Keratinocyte (primary cell): Measurements from ENCODE around the gene TMEM132E. TPM values are rescaled to one million over a fixed set of nuclear protein-coding genes. Genes with fewer than 3 reads are reported as not detected.

ENCODE experiments used
- DNase-seq: peaks from one replicate; pipeline ENCODE4 v3.0.0-alpha.2; 2011; ENCODE audit warnings: low read depth, missing footprints, low spot score
- FAIRE-seq: peaks from 2 replicates; lab custom pipeline; 2011; peaks lifted over from hg19 to GRCh38; lab: Jason Lieb, UNC
- H2AFZ ChIP-seq: 2 replicates; pipeline ENCODE4 v1.6.0; 2012; ENCODE audit warnings: low read length, control low read depth, inconsistent platforms; ENCODE audit not compliant: control insufficient read depth
- H3K27ac ChIP-seq: 2 replicates; pipeline ENCODE4 v1.5.1; 2011; ENCODE audit warnings: low read length; ENCODE audit not compliant: control insufficient read depth, insufficient read depth
- H3K27me3 ChIP-seq: 3 replicates; pipeline ENCODE4 v1.6.0; 2011; ENCODE audit warnings: low read length; ENCODE audit not compliant: control insufficient read depth, insufficient read depth; ENCODE audit errors: extremely low read depth
- H3K36me3 ChIP-seq, 2 experiments: 2 replicates in 1 of 2; 3 replicates in 1 of 2; pipeline ENCODE4 v1.5.1; 2011; ENCODE audit warnings: low read length in 2 of 2, mild to moderate bottlenecking in 1 of 2; ENCODE audit not compliant: control insufficient read depth in 2 of 2, insufficient read depth in 2 of 2; ENCODE audit errors: extremely low read depth in 1 of 2
- H3K4me1 ChIP-seq: 3 replicates; pipeline ENCODE4 v1.5.1; 2011; ENCODE audit warnings: low read length; ENCODE audit not compliant: control insufficient read depth, insufficient read depth; ENCODE audit errors: extremely low read depth
- H3K4me2 ChIP-seq: 3 replicates; pipeline ENCODE4 v1.6.0; 2011; ENCODE audit warnings: low read depth, low read length; ENCODE audit not compliant: control insufficient read depth, insufficient read depth; ENCODE audit errors: extremely low read depth
- H3K4me3 ChIP-seq, 3 experiments: fragments of 200-600 bp in 1 of 3; sonication (generic) in 1 of 3; 2 replicates in 2 of 3; 3 replicates in 1 of 3; pipeline ENCODE4 v1.5.1; 2011 to 2016; ENCODE audit warnings: low read length in 3 of 3, mild to moderate bottlenecking in 3 of 3, control low read depth in 2 of 3, inconsistent platforms in 1 of 3, low read depth in 1 of 3, mixed read lengths in 1 of 3, mixed run types in 1 of 3, moderate library complexity in 1 of 3; ENCODE audit not compliant: control insufficient read depth in 2 of 3, insufficient read depth in 2 of 3; ENCODE audit errors: extremely low read depth in 1 of 3
- H3K79me2 ChIP-seq: 2 replicates; pipeline ENCODE4 v1.6.0; 2012; ENCODE audit warnings: low read length; ENCODE audit not compliant: control insufficient read depth, insufficient read depth
- H3K9ac ChIP-seq: 3 replicates; pipeline ENCODE4 v1.6.0; 2011; ENCODE audit warnings: low read length; ENCODE audit not compliant: control insufficient read depth, insufficient read depth; ENCODE audit errors: extremely low read depth
- H3K9me1 ChIP-seq: 3 replicates; pipeline ENCODE4 v1.6.0; 2011; ENCODE audit warnings: low read length; ENCODE audit not compliant: control insufficient read depth, insufficient read depth; ENCODE audit errors: extremely low read depth
- H3K9me3 ChIP-seq: 2 replicates; pipeline ENCODE4 v1.5.1; 2012; ENCODE audit warnings: low read depth, low read length; ENCODE audit not compliant: control insufficient read depth
- H4K20me1 ChIP-seq: 3 replicates; pipeline ENCODE4 v1.6.0; 2011; ENCODE audit warnings: low read length; ENCODE audit not compliant: control insufficient read depth, insufficient read depth; ENCODE audit errors: extremely low read depth
- EZH2 ChIP-seq: IDR thresholded peaks from one replicate; pipeline ENCODE4 v1.6.1; 2012; ENCODE audit warnings: inconsistent platforms, mild to moderate bottlenecking, low read length, moderate library complexity
- dilution Hi-C: fragments of 300-500 bp; cut with MboI; formaldehyde crosslinking; loops from one replicate; pipeline ENCODE4 v1.7.0; 2020; ENCODE audit warnings: low sequenced_read_pairs; ENCODE audit not compliant: extremely low pct_ligation_motif_present
- polyA plus RNA-seq, 5 experiments: library from polyadenylated mRNA; depleted of rRNA in 3 of 5; stranded (reverse) in 3 of 5; stranded (forward) in 1 of 5; unstranded in 1 of 5; fragments of >200 nt; gene quantifications; 1 replicate in 1 of 5; 2 replicates in 3 of 5; 3 replicates in 1 of 5; pipeline versions ENCODE4 v1.2.1 to v1.2.3, GENCODE V29; 2011 to 2012; ENCODE audit warnings: missing spikeins in 2 of 5, low read depth in 1 of 5, low replicate concordance in 1 of 5
- TF ChIP-seq, protein P1 (sequence below), 3 experiments: IDR thresholded peaks in 1 of 3; conservative IDR thresholded peaks in 1 of 3; optimal IDR thresholded peaks in 1 of 3; 2 replicates in 2 of 3; 3 replicates in 1 of 3; pipeline versions ENCODE3 to v1.5.1; 2011; ENCODE audit warnings: low read length in 3 of 3, mild to moderate bottlenecking in 3 of 3, moderate library complexity in 2 of 3, control low read depth in 1 of 3, inconsistent platforms in 1 of 3; ENCODE audit not compliant: insufficient read depth in 2 of 3; ENCODE audit errors: extremely low read depth in 1 of 3

The TMEM132E gene
- polyA plus RNA-seq, 1 donor (not counting 4 experiments of a cell fraction or from before 2014, with no cell fraction given): not detected

DNA sequence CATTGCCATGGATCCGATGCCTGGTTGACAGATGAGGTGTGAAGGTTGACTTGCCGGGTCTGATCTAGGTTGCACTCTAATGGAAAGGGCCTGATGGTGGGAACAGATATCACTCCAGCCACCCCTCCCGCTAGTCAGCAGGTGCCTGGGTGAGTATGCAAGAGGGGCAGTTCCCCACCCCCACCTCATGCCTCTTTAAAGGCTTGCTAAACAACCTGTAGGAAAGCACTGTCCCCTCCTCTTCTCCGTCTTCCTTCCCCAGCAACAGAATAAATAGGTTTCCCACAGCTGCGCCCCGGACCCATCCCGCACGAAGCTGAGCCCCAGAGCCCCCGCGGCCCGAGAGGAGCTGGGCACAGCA is 746 bp upstream of the TMEM132E start:
- dilution Hi-C loops: no loop called here
- Histone ChIP-seq H3K4me2 (no peak overlapping the region), H3K9me3 (no peaks in the 10 kb centered on the region), H3K4me1 (peaks cover 3% of the 10 kb centered on the region), H4K20me1 (no peaks in the 10 kb centered on the region), H3K27ac (no peak overlapping the region), H2AFZ (no peak overlapping the region), H3K36me3 (no peaks in the 10 kb centered on the region), H3K79me2 (no peaks in the 10 kb centered on the region), H3K9ac (no peak overlapping the region), H3K4me3 (no peak overlapping the region), H3K27me3 (peaks cover 70% of the 10 kb centered on the region), H3K9me1 (no peaks in the 10 kb centered on the region)
- DNase-seq (no peak), FAIRE-seq (no peak)
- TF ChIP-seq, protein P1, sequence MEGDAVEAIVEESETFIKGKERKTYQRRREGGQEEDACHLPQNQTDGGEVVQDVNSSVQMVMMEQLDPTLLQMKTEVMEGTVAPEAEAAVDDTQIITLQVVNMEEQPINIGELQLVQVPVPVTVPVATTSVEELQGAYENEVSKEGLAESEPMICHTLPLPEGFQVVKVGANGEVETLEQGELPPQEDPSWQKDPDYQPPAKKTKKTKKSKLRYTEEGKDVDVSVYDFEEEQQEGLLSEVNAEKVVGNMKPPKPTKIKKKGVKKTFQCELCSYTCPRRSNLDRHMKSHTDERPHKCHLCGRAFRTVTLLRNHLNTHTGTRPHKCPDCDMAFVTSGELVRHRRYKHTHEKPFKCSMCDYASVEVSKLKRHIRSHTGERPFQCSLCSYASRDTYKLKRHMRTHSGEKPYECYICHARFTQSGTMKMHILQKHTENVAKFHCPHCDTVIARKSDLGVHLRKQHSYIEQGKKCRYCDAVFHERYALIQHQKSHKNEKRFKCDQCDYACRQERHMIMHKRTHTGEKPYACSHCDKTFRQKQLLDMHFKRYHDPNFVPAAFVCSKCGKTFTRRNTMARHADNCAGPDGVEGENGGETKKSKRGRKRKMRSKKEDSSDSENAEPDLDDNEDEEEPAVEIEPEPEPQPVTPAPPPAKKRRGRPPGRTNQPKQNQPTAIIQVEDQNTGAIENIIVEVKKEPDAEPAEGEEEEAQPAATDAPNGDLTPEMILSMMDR (optimal IDR thresholded peaks at IDR 0.05 in 1 of 3, IDR thresholded peaks at IDR 0.05 in 1 of 3, conservative IDR thresholded peaks at IDR 0.05 in 1 of 3; ENCODE audit: extremely low read depth in 1 of 3, insufficient read depth in 2 of 3, low read length in 3 of 3): no peak
- TF ChIP-seq EZH2: no peak

GRCh38 chr17:34579979-34580684 is 750 bp downstream of the TMEM132E start:
- H3K9me1 ChIP-seq: no peaks in the 10 kb centered on the region
- H2AFZ ChIP-seq: no peak overlapping the region
- no peak for FAIRE-seq
- H4K20me1 ChIP-seq: no peaks in the 10 kb centered on the region
- H3K9me3 ChIP-seq: no peaks in the 10 kb centered on the region
- no peaks in the 10 kb centered on the region for H3K36me3 ChIP-seq
- H3K27ac ChIP-seq: no peak overlapping the region
- DNase-seq: no peak
- TF ChIP-seq EZH2: peak; percentile 13
- TF ChIP-seq, protein P1 (optimal IDR thresholded peaks at IDR 0.05 in 1 of 3, IDR thresholded peaks at IDR 0.05 in 1 of 3, conservative IDR thresholded peaks at IDR 0.05 in 1 of 3; ENCODE audit: extremely low read depth in 1 of 3, insufficient read depth in 2 of 3, low read length in 3 of 3): no peak
- H3K4me3 ChIP-seq: peak overlapping the region in 1 of 3 experiments; percentile 25
- no peaks in the 10 kb centered on the region for H3K79me2 ChIP-seq
- peaks cover 3% of the 10 kb centered on the region for H3K4me1 ChIP-seq
- peaks cover 85% of the 10 kb centered on the region for H3K27me3 ChIP-seq
- dilution Hi-C loops: no loop called here
- H3K9ac ChIP-seq: no peak overlapping the region
- H3K4me2 ChIP-seq: peak overlapping the region; percentile 22
